Endodermal cell (in vitro differentiated cells): ENCODE data around the gene PRAMEF11. TPM values are rescaled to one million over a fixed set of nuclear protein-coding genes. Genes with fewer than 3 reads are reported as not detected.
"Not testable (repeated sequence)": the region's sequence is repeated elsewhere in the genome, so short reads cannot be mapped to it uniquely, and the experiment has no call there.

Source experiments
- DNase-seq: peaks from one replicate; pipeline ENCODE4 v3.0.0-alpha.2; 2017
- H3K27ac ChIP-seq: 2 replicates; pipeline ENCODE4 v1.5.1; 2013; ENCODE audit warnings: mild to moderate bottlenecking, low read depth, low read length, moderate library complexity
- H3K27me3 ChIP-seq: 2 replicates; pipeline ENCODE4 v1.6.1; 2013; ENCODE audit warnings: mild to moderate bottlenecking, low read length, moderate library complexity; ENCODE audit not compliant: insufficient read depth, control insufficient read depth, poor library complexity, severe bottlenecking
- H3K36me3 ChIP-seq: 2 replicates; pipeline ENCODE4 v1.7.0; 2013; ENCODE audit warnings: mild to moderate bottlenecking, low read length, moderate library complexity; ENCODE audit not compliant: control insufficient read depth, insufficient read depth
- H3K4me1 ChIP-seq: one replicate; pipeline ENCODE4 v1.7.0; 2013; ENCODE audit warnings: low read length; ENCODE audit not compliant: control insufficient read depth, insufficient read depth
- H3K4me3 ChIP-seq: 2 replicates; pipeline ENCODE4 v1.5.1; 2013; ENCODE audit warnings: mild to moderate bottlenecking, low read length, moderate library complexity
- H3K9ac ChIP-seq: 2 replicates; pipeline ENCODE4 v1.6.1; 2013; ENCODE audit warnings: mild to moderate bottlenecking, low read length, moderate library complexity; ENCODE audit not compliant: poor library complexity, severe bottlenecking; ENCODE audit errors: extremely low read depth
- H3K9me3 ChIP-seq: 2 replicates; pipeline ENCODE4 v1.6.1; 2013; ENCODE audit warnings: mild to moderate bottlenecking, low read length, moderate library complexity; ENCODE audit not compliant: control insufficient read depth
- H3K27ac Mint-ChIP-seq: 2 replicates; pipeline ENCODE4 v1.8.0; 2020; ENCODE audit warnings: mixed read lengths
- H3K27me3 Mint-ChIP-seq: 2 replicates; pipeline ENCODE4 v1.8.0; 2021; ENCODE audit warnings: mild to moderate bottlenecking, mixed read lengths; ENCODE audit not compliant: insufficient read depth
- H3K36me3 Mint-ChIP-seq: 2 replicates; pipeline ENCODE4 v1.8.0; 2020; ENCODE audit warnings: low read depth, mixed read lengths
- H3K4me1 Mint-ChIP-seq: 2 replicates; pipeline ENCODE4 v1.8.0; 2020; ENCODE audit warnings: mixed read lengths
- H3K4me3 Mint-ChIP-seq: 2 replicates; pipeline ENCODE4 v1.8.0; 2020; ENCODE audit warnings: mild to moderate bottlenecking, moderate library complexity, mixed read lengths
- H3K9me3 Mint-ChIP-seq: 2 replicates; pipeline ENCODE4 v1.8.0; 2020; ENCODE audit warnings: mild to moderate bottlenecking, mixed read lengths
- whole genome bisulfite sequencing, 2 experiments: methylation state at CpG; one replicate each; pipeline versions ENCODE4 v1.1.5 to v1.1.7; 2013; ENCODE audit warnings: missing lambda C conversion rate in 2 of 2, mixed read lengths in 1 of 2; ENCODE audit not compliant: insufficient coverage in 1 of 2, insufficient read length in 1 of 2; 5-methylcytosine and 5-hydroxymethylcytosine counted together
- total RNA-seq, 2 donors: library from RNA; stranded (reverse); fragmentation: NEBNext Ultra II Directional in 1 of 2; extraction: Animal tissue kit (Norgen Biotek cat#: 25700) in 1 of 2; gene quantifications; 2 replicates in 1 of 2; 3 replicates in 1 of 2; pipeline ENCODE4 v1.2.1, GENCODE V29; 2021
- TF ChIP-seq, protein P1 (sequence below): fragments of 200-600 bp; sonication (generic); conservative IDR thresholded peaks from 2 replicates; pipeline ENCODE4 v1.5.0; 2021; ENCODE audit warnings: antibody characterized with exemption, mild to moderate bottlenecking

Gene PRAMEF11
- total RNA-seq, 2 donors from 2014 or later: not detected

DNA sequence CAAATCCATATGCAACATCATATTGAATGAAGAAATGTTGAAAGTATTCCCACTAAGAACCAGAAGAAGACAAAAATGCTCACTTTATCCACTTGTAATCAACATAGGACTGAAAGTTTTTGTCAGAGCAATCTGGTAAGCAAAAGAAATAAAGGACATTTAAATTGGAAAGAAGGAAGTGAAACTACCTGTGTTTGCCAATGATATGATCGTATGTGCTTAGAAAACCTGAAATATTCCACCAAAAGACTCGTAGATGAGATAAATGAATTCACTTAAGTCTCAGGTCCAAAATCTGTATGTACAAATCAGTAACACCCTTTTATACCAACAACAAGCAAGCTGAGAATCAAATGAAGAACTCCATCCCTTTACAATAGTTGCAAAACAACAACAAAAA is 31.5 kb downstream of the PRAMEF11 start:
- no peak overlapping the region for H3K27ac ChIP-seq
- WGBS, 2 experiments: 83 to 100% methylated on average over 1 to 2 of the region's 2 CpGs
- H3K27me3 Mint-ChIP-seq: no peaks in the 10 kb centered on the region
- H3K27ac Mint-ChIP-seq: no peak overlapping the region
- H3K36me3 ChIP-seq: no peaks in the 10 kb centered on the region
- no peaks in the 10 kb centered on the region for H3K27me3 ChIP-seq
- TF ChIP-seq, protein P1, sequence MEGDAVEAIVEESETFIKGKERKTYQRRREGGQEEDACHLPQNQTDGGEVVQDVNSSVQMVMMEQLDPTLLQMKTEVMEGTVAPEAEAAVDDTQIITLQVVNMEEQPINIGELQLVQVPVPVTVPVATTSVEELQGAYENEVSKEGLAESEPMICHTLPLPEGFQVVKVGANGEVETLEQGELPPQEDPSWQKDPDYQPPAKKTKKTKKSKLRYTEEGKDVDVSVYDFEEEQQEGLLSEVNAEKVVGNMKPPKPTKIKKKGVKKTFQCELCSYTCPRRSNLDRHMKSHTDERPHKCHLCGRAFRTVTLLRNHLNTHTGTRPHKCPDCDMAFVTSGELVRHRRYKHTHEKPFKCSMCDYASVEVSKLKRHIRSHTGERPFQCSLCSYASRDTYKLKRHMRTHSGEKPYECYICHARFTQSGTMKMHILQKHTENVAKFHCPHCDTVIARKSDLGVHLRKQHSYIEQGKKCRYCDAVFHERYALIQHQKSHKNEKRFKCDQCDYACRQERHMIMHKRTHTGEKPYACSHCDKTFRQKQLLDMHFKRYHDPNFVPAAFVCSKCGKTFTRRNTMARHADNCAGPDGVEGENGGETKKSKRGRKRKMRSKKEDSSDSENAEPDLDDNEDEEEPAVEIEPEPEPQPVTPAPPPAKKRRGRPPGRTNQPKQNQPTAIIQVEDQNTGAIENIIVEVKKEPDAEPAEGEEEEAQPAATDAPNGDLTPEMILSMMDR: no peak
- H3K4me1 Mint-ChIP-seq: no peaks in the 10 kb centered on the region
- no peaks in the 10 kb centered on the region for H3K36me3 Mint-ChIP-seq
- no peaks in the 10 kb centered on the region for H3K4me1 ChIP-seq
- DNase-seq: no peak
- H3K4me3 Mint-ChIP-seq: no peak overlapping the region
- H3K9me3 ChIP-seq: peaks cover 16% of the 10 kb centered on the region
- H3K9me3 Mint-ChIP-seq: peaks cover 61% of the 10 kb centered on the region
- H3K9ac ChIP-seq: no peak overlapping the region
- no peak overlapping the region for H3K4me3 ChIP-seq

DNA sequence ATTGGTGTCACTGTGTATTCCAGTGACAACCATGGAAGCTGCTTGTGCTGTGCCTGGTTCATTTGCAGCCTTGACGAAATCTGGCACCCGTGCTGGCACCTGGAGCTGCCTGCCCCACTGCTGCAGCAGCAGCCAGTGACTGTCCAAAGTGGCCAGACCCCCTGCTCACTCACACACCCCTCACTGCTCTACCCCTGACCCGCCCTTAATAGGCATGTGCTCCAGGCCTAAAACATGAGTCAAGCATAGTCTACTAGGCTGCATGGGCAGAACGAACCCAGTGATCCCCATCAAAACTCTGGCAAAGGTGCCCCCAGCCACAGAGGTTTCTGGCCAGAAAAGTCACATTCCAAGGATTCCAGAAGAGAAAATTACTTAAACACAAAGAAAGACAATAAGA is 32.3 kb downstream of the PRAMEF11 start:
- H3K9me3 Mint-ChIP-seq: peaks cover 53% of the 10 kb centered on the region
- no peak overlapping the region for H3K4me3 ChIP-seq

DNA sequence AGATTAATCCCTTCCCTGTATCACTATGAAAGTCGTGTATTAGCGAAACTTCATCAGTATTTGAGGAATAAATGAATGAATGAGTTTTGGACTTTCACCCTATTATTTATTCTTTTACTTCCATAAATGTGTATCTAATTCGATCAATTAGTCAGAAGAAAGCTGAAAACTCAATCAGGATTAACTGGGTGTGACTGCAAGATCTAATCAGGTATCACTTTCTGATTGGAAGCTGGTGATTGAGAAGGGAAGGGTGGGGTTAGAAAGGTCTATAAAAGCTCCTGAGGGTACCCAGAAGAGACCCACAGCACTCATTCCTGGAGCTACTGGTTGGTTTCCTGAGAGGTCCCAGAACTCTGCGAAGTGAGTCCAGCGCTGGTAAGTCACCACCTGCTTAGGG is 40.1 kb downstream of the PRAMEF11 start, which contains the start of gene PRAMEF1:
TSS of gene PRAMEF1 (plus strand) at position 301 of the 400 bp plus-strand sequence. CDS start 1,831 bp downstream, outside the sequence.
- 100% methylated on average over 2 of the region's 5 CpGs; no CpG with 5 or more reads in 1 of the 2 experiments for WGBS, 2 experiments
- not testable (repeated sequence) for H3K27ac ChIP-seq

More for the DNA sequence above, 32.3 kb downstream of the PRAMEF11 start:
- no peaks in the 10 kb centered on the region for H3K36me3 ChIP-seq
- Mint-ChIP-seq H3K27ac (no peak overlapping the region), H3K36me3 (no peaks in the 10 kb centered on the region), H3K27me3 (no peaks in the 10 kb centered on the region), H3K4me3 (no peak overlapping the region), H3K4me1 (no peaks in the 10 kb centered on the region)
- H3K27ac ChIP-seq: no peak overlapping the region
- no peak for DNase-seq
- H3K4me1 ChIP-seq: no peaks in the 10 kb centered on the region
- peaks cover 10% of the 10 kb centered on the region for H3K9me3 ChIP-seq
- WGBS, 2 experiments: 40 to 62% methylated on average over 1 to 4 of the region's 4 CpGs
- TF ChIP-seq, protein P1: no peak
- no peaks in the 10 kb centered on the region for H3K27me3 ChIP-seq
- H3K9ac ChIP-seq: no peak overlapping the region

DNA sequence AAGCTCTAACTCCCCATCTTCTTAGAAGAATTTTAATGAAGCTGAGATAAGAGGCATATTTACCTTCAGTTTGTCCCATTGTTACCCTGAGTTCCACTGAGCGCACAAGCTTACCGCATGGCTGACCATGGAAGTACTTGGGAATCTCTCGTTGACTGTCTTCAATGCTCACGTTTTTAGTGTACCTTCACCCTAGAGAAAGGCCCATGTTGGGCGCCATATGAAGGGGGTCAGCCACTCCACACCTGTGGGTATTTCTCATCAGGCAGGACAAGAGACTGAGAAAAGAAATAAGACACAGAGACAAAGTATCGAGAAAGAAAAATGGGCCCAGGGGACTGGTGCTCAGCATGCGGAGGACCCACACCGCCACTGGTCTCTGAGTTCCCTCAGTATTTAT is 46.5 kb downstream of the PRAMEF11 start:
- H3K9me3 ChIP-seq: peaks cover 17% of the 10 kb centered on the region
- H3K27me3 Mint-ChIP-seq, H3K4me1 ChIP-seq, H3K4me3 Mint-ChIP-seq, H3K9ac ChIP-seq, H3K36me3 ChIP-seq, H3K4me1 Mint-ChIP-seq, H3K27ac ChIP-seq, H3K27me3 ChIP-seq, H3K36me3 Mint-ChIP-seq, H3K4me3 ChIP-seq, H3K27ac Mint-ChIP-seq: not testable (repeated sequence)
- H3K9me3 Mint-ChIP-seq: peaks cover 39% of the 10 kb centered on the region
- peak; percentile 48 for DNase-seq
- WGBS, 2 experiments: 80 to 82% methylated on average over 4 to 7 of the region's 8 CpGs

More for the DNA sequence above, 40.1 kb downstream of the PRAMEF11 start, which contains the start of gene PRAMEF1:
- not testable (repeated sequence) for H3K36me3 Mint-ChIP-seq, H3K27me3 Mint-ChIP-seq, H3K4me3 ChIP-seq, H3K4me3 Mint-ChIP-seq, H3K9me3 ChIP-seq, H3K9ac ChIP-seq, H3K4me1 Mint-ChIP-seq, H3K4me1 ChIP-seq, DNase-seq, H3K27me3 ChIP-seq, H3K36me3 ChIP-seq, H3K27ac Mint-ChIP-seq
- H3K9me3 Mint-ChIP-seq: peaks cover 36% of the 10 kb centered on the region
